CD4-positive, alpha-beta memory T cell (primary cell): ENCODE results near the gene STRN3. TPM values are rescaled to one million over a fixed set of nuclear protein-coding genes. Genes with fewer than 3 reads are reported as not detected.
A peak's percentile ranks its signal among the peaks of the same experiment; 100 is the strongest.

Source experiments
- CTCF ChIA-PET: fragments of 350-600 bp; sonication (Branson Sonifier 250); formaldehyde crosslinking; loops from one replicate; lab custom pipeline; 2021; ENCODE audit warnings: inconsistent platforms; ENCODE audit not compliant: partially characterized antibody; lab: Charles Lee
- POLR2A ChIA-PET: fragments of 350-600 bp; sonication (Branson Sonifier 250); formaldehyde crosslinking; loops from one replicate; lab custom pipeline; 2021; ENCODE audit not compliant: partially characterized antibody; lab: Charles Lee
- DNase-seq, 5 donors: peaks; one replicate each; pipeline versions ENCODE4 v3.0.0 to v3.0.0-alpha.2; 2020 to 2022; ENCODE audit warnings: mixed read lengths in 1 of 5
- H3K27ac ChIP-seq: one replicate; pipeline ENCODE4 v1.7.0; 2013; ENCODE audit warnings: low read depth, low read length
- H3K27me3 ChIP-seq: 2 replicates; pipeline ENCODE4 v1.7.0; 2013; ENCODE audit warnings: mild to moderate bottlenecking, low read length, moderate library complexity; ENCODE audit not compliant: insufficient read depth
- H3K36me3 ChIP-seq: 2 replicates; pipeline ENCODE4 v1.7.0; 2013; ENCODE audit warnings: mild to moderate bottlenecking, low read length, moderate library complexity; ENCODE audit not compliant: insufficient read depth
- H3K4me1 ChIP-seq: 2 replicates; pipeline ENCODE4 v1.7.0; 2013; ENCODE audit warnings: mild to moderate bottlenecking, low read length, moderate library complexity; ENCODE audit not compliant: insufficient read depth
- H3K4me3 ChIP-seq, 2 donors: one replicate each; pipeline ENCODE4 v1.7.0; 2013; ENCODE audit warnings: low read length in 2 of 2, mild to moderate bottlenecking in 1 of 2
- H3K9me3 ChIP-seq, 2 donors: one replicate each; pipeline ENCODE4 v1.7.0; 2013; ENCODE audit warnings: low read length in 2 of 2, control low read depth in 1 of 2; ENCODE audit not compliant: control insufficient read depth in 1 of 2
- H3K27ac Mint-ChIP-seq, 7 donors: one replicate each; pipeline ENCODE4 v1.8.0; 2020 to 2021; ENCODE audit warnings: mixed read lengths in 7 of 7, mild to moderate bottlenecking in 6 of 7, inconsistent platforms in 3 of 7, moderate library complexity in 3 of 7
- H3K27me3 Mint-ChIP-seq, 2 donors: one replicate each; pipeline ENCODE4 v1.8.0; 2020 to 2021; ENCODE audit warnings: mixed read lengths in 2 of 2
- H3K36me3 Mint-ChIP-seq, 2 donors: one replicate each; pipeline ENCODE4 v1.8.0; 2020 to 2021; ENCODE audit warnings: mixed read lengths in 2 of 2, inconsistent platforms in 1 of 2, mild to moderate bottlenecking in 1 of 2
- H3K4me1 Mint-ChIP-seq, 4 donors: one replicate each; pipeline ENCODE4 v1.8.0; 2020 to 2021; ENCODE audit warnings: mixed read lengths in 4 of 4, mild to moderate bottlenecking in 1 of 4
- H3K4me3 Mint-ChIP-seq, 8 donors: one replicate each; pipeline ENCODE4 v1.8.0; 2020 to 2021; ENCODE audit warnings: mixed read lengths in 8 of 8, mild to moderate bottlenecking in 7 of 8, moderate library complexity in 6 of 8, inconsistent platforms in 3 of 8
- H3K9me3 Mint-ChIP-seq, 8 donors: one replicate each; pipeline ENCODE4 v1.8.0; 2020 to 2021; ENCODE audit warnings: mixed read lengths in 8 of 8, mild to moderate bottlenecking in 5 of 8, inconsistent platforms in 3 of 8, moderate library complexity in 1 of 8
- intact Hi-C: fragments of 100-400 bp; cut with micrococcal nuclease; formaldehyde crosslinking; loops from one replicate; pipeline ENCODE4 v1.15.1; 2023
- polyA plus RNA-seq, 2 donors: library from polyadenylated mRNA; unstranded; fragments of 300-500 nt; fragmentation: Illumina TruSeq; gene quantifications; one replicate each; pipeline ENCODE4 v1.2.3, GENCODE V29; 2021
- total RNA-seq, 2 experiments: library from RNA; stranded (reverse); gene quantifications; one replicate each; pipeline ENCODE4 v1.2.3, GENCODE V29; 2021

Gene STRN3
- total and polyA plus RNA-seq, 4 experiments from 2014 or later = 2.3 to 26.2 (median 14.1) TPM

DNA sequence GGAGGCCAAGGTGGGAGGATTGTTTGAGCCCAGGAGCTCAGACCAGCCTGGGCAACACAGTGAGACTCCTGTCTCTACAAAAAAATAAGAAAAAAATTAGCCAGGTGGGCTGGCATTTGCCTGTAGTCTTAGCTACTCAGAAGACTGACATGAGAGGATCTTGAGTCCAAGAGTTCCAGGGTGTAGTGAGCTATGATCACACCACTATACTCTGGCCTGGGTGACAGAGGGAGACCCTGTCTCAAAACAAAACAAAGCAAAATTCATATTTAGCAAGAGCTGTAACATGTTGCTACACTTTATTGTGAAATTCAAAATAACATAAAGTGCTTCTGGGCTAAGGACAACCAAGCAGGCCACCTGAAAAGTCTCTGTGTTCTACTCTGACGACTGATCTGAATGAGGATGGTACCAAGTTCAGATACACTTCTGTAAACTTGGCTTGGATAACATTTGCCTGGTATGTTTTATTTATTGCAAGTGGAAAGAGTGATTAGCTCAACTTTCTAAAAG lies 11.6 kb upstream of the STRN3 start:
- DNase-seq = no peak
- Mint-ChIP-seq H3K27ac (no peak overlapping the region), H3K36me3 (peaks cover 14 to 18% of the 10 kb centered on the region in 2 donors), H3K9me3 (no peaks in the 10 kb centered on the region), H3K27me3 (no peaks in the 10 kb centered on the region), H3K4me1 (peaks cover 4 to 15% (median 6%) of the 10 kb centered on the region in 4 donors), H3K4me3 (no peak overlapping the region)
- Histone ChIP-seq H3K9me3 (no peaks in the 10 kb centered on the region), H3K36me3 (no peaks in the 10 kb centered on the region), H3K27me3 (no peaks in the 10 kb centered on the region), H3K4me1 (no peaks in the 10 kb centered on the region), H3K27ac (no peak overlapping the region), H3K4me3 (no peak overlapping the region)
- CTCF ChIA-PET = interaction anchor here (0.5 to 1.1 kb wide), 2 partner anchors 59 to 783 kb away, joined by 3 read pairs; no protein-coding TSS in a partner anchor
- POLR2A ChIA-PET = interaction anchor here (2.2 kb wide), 1 partner anchor 12 kb away, joined by 10 read pairs; the partner anchor contains the start of genes AP4S1 and STRN3
- intact Hi-C loops = no loop called here

DNA sequence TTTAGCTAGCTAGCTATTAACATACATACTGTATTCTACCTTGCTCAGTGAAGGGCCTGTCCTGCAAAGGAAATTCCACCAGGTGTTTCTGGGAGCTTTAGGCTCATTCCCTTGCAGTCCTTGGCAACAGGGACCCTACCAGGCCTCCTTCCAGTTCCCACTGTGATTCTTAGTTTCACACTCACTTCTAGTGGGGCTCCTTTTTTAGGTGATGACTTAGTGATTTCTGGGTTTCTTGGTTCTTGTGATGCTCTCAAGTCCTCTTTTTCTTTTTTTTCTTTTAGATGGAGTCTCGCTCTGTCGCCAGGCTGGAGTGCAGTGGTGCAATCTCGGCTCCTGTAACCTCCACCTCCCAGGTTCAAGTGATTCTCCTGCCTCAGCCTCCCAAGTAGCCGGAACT lies 10.4 kb upstream of the STRN3 start:
- H3K36me3 Mint-ChIP-seq = peaks cover 15 to 18% of the 10 kb centered on the region in 2 donors
- no peaks in the 10 kb centered on the region for H3K9me3 Mint-ChIP-seq
- H3K27me3 Mint-ChIP-seq = no peaks in the 10 kb centered on the region
- peaks cover 7 to 21% (median 10%) of the 10 kb centered on the region in 4 donors for H3K4me1 Mint-ChIP-seq
- Histone ChIP-seq H3K27ac (no peak overlapping the region), H3K4me1 (peaks cover 2% of the 10 kb centered on the region), H3K9me3 (no peaks in the 10 kb centered on the region), H3K4me3 (no peak overlapping the region), H3K27me3 (no peaks in the 10 kb centered on the region), H3K36me3 (no peaks in the 10 kb centered on the region)
- ChIA-PET POLR2A (no interaction called here), CTCF (no interaction called here)
- H3K4me3 Mint-ChIP-seq = no peak overlapping the region
- DNase-seq = no peak
- intact Hi-C loops = no loop called here
- peak overlapping the region in 1 of 7 donors; percentile 41 for H3K27ac Mint-ChIP-seq

- POLR2A ChIA-PET = no interaction called here
- CTCF ChIA-PET = no interaction called here
- no peak overlapping the region for H3K27ac ChIP-seq
- Mint-ChIP-seq H3K27ac (peak overlapping the region in 6 of 7 donors; percentile 2 to 48 (median 16)), H3K4me1 (peaks cover 27 to 44% (median 35%) of the 10 kb centered on the region in 4 donors), H3K9me3 (no peaks in the 10 kb centered on the region), H3K36me3 (peaks cover 2 to 11% of the 10 kb centered on the region in 2 donors), H3K27me3 (no peaks in the 10 kb centered on the region), H3K4me3 (no peak overlapping the region)
- intact Hi-C loops = no loop called here
- no peaks in the 10 kb centered on the region for H3K36me3 ChIP-seq
- no peak for DNase-seq
- no peaks in the 10 kb centered on the region for H3K9me3 ChIP-seq
- H3K4me3 ChIP-seq = no peak overlapping the region
- H3K4me1 ChIP-seq = peaks cover 16% of the 10 kb centered on the region
- H3K27me3 ChIP-seq = no peaks in the 10 kb centered on the region
These were observed 4.3 kb upstream of the STRN3 start for GRCh38 chr14:31030469-31030868.

DNA sequence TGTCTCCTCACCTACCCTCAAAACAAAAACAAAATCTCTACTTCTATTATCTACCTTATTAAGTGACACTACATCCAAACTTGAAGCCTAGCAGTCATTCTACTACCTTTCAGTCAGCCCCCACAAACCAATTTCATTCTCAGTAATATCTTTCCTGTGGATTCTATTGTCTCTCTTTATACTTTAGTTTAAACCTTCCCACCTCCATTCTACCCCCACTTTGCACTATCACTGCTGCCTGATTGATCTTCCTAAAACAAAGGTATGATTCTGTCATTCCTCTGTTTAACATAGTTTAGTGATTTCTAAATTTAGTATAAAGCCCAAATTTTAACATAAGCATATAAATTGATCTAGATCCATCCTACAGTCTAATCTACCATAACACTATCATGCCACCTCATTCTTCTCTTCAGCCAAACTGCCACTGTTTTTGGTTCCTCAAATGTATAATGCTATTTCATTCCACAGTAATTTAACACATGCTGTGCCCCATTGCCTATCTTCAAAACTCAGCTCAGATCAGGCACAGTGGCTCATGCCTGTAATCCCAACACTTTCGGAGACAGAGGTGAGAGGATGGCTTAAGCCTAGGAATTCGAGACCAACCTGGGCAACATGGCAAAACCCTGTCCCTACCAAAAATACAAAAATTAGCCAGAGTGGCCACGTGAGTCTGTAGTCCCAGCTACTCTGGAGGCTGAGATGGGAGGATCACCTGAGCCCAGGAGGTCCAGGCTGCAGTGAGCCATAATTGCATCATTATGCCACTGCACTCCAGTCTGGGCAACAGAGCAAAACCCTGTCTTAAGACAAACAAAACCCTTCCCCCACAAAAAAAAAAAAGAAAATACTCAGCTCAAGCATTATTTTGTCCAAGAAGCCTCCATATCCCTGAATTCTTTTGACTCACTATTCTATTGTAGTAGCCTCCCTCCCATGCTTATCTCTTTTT lies 3.1 kb upstream of the STRN3 start:
- H3K27ac ChIP-seq = no peak overlapping the region
- no peaks in the 10 kb centered on the region for H3K27me3 ChIP-seq
- ChIA-PET POLR2A (no interaction called here), CTCF (interaction anchor here (1.3 kb wide), 1 partner anchor 14 kb away, joined by 3 read pairs; no protein-coding TSS in a partner anchor)
- Mint-ChIP-seq H3K4me3 (peak overlapping the region in 3 of 8 donors; percentile 9 to 40 (median 18)), H3K9me3 (no peaks in the 10 kb centered on the region), H3K27ac (peak overlapping the region in 5 of 7 donors; percentile 22 to 71 (median 54)), H3K27me3 (no peaks in the 10 kb centered on the region), H3K4me1 (peaks cover 34 to 54% (median 42%) of the 10 kb centered on the region in 4 donors), H3K36me3 (peaks cover 2 to 15% of the 10 kb centered on the region in 2 donors)
- H3K36me3 ChIP-seq = no peaks in the 10 kb centered on the region
- no peak for DNase-seq
- peaks cover 23% of the 10 kb centered on the region for H3K4me1 ChIP-seq
- intact Hi-C loops = loop anchor here (5.0 kb wide), 2 partner anchors 53 to 1048 kb away; partner anchors contain the start of gene ARHGAP5
- no peaks in the 10 kb centered on the region for H3K9me3 ChIP-seq
- no peak overlapping the region for H3K4me3 ChIP-seq

DNA sequence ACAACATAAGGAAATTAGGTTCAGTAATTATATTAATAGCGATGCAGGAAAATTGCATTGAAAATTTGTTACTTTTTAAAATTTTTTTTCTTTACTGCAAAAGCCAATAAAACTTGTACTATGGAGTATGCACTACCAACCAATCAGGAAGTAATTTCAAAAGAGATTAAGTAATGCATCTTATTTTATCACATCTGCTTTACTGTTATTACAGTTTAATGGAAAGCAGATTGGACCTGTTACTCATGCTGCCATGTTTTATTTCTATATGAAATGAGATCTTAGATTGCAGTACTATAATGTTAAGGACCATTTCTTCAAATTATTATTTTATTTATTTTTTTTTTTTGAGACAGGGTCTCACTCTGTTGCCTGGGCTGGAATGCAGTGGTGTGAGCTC lies 1.7 kb upstream of the STRN3 start:
- CTCF ChIA-PET = interaction anchor here (1.0 to 1.3 kb wide), 2 partner anchors 16 to 298 kb away, joined by 3 read pairs; no protein-coding TSS in a partner anchor

DNA sequence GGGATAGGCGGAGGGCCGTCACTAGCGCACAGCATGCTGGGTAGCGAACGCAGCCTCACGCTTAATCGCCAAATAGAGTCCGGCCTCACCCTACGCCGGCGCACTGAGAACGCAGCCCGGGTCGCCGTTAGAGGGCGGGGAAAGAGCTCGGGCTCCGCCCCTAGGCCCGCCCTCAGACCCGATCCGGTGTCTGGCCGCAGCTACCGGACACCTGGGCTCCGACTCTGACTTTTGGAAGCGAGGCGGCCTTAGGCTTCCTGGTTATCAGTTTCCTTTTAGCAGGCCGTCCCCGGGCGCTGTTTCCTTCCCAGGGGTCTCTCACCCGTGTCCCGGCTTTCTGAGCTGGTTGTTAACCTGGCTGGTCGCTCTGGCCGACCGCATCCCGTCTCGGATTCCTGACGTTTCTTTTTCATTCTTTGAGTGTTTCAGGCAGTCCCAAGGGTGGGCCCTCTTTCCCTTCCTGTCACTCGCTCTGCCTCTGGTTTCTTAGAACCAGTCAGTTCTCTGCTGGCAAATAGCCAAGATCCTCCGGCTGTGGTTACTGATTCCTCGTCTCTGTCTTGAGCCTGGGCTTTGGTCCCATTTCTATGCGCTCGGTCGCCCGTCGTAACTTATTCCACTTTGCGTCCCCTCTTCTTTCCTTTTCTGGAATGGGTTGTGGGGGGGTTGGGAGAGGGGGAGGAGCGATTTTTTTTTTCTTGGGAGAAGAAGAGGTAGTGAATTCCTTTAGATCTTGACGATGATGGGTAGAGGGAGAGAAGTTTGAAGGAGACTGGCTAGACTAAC lies 464 bp upstream of the STRN3 start:
- peak; percentile 85 to 91 (median 87) for DNase-seq
- ChIA-PET POLR2A (interaction anchor here (0.6 to 4.0 kb wide), 16 partner anchors 8 to 1177 kb away, joined by 3 to 68 read pairs (median 4); partner anchors contain the start of genes HEATR5A, HECTD1, NUBPL and RNU6-8), CTCF (interaction anchor here (0.7 to 1.9 kb wide), 7 partner anchors 12 to 428 kb away, joined by 3 to 5 read pairs (median 3); no protein-coding TSS in a partner anchor)
- Histone ChIP-seq H3K9me3 (no peaks in the 10 kb centered on the region), H3K27me3 (no peaks in the 10 kb centered on the region), H3K4me3 (peak overlapping the region; percentile 66 to 87), H3K27ac (peak overlapping the region; percentile 95), H3K36me3 (no peaks in the 10 kb centered on the region), H3K4me1 (peaks cover 37% of the 10 kb centered on the region)
- intact Hi-C loops = loop anchor here (1.0 to 5.0 kb wide), 5 partner anchors 56 to 1051 kb away; partner anchors contain the start of gene ARHGAP5
- Mint-ChIP-seq H3K36me3 (peaks cover 1 to 18% of the 10 kb centered on the region in 2 donors), H3K27ac (peak overlapping the region; percentile 96 to 99 (median 99)), H3K4me1 (peaks cover 39 to 64% (median 48%) of the 10 kb centered on the region in 4 donors), H3K27me3 (no peaks in the 10 kb centered on the region), H3K4me3 (peak overlapping the region; percentile 93 to 100 (median 98)), H3K9me3 (no peaks in the 10 kb centered on the region)

More for the DNA sequence above, 1.7 kb upstream of the STRN3 start:
- H3K9me3 Mint-ChIP-seq = no peaks in the 10 kb centered on the region
- intact Hi-C loops = loop anchor here (5.0 kb wide), 2 partner anchors 54 to 1049 kb away; partner anchors contain the start of gene ARHGAP5
- Histone ChIP-seq H3K9me3 (no peaks in the 10 kb centered on the region), H3K36me3 (no peaks in the 10 kb centered on the region), H3K27ac (no peak overlapping the region), H3K27me3 (no peaks in the 10 kb centered on the region), H3K4me1 (peaks cover 37% of the 10 kb centered on the region), H3K4me3 (no peak overlapping the region)
- H3K36me3 Mint-ChIP-seq = peaks cover 0 to 16% of the 10 kb centered on the region in 2 donors
- no peaks in the 10 kb centered on the region for H3K27me3 Mint-ChIP-seq
- H3K4me1 Mint-ChIP-seq = peaks cover 41 to 63% (median 47%) of the 10 kb centered on the region in 4 donors
- H3K4me3 Mint-ChIP-seq = peak overlapping the region in 1 of 8 donors; percentile 99
- no peak for DNase-seq
- H3K27ac Mint-ChIP-seq = no peak overlapping the region
- POLR2A ChIA-PET = interaction anchor here (4.0 kb wide), 1 partner anchor 180 kb away, joined by 68 read pairs; the partner anchor contains the start of gene HECTD1
